Gastroesophageal sphincter (tissue), 4 donors: ENCODE results near the gene MYO19. TPM values are rescaled to one million over a fixed set of nuclear protein-coding genes. Genes with fewer than 3 reads are reported as not detected.

Experiments used
- ATAC-seq: fragments of 150-250 bp; one replicate; pipeline ENCODE4 v1.9.1; 2016; ENCODE audit warnings: mild to moderate bottlenecking, moderate library complexity
- H3K27ac ChIP-seq, 4 donors: fragments of 200-600 bp; sonication (generic) in 3 of 4; 1 replicate in 3 of 4; 2 replicates in 1 of 4; pipeline ENCODE4 v1.5.1; 2016 to 2019
- H3K27me3 ChIP-seq: fragments of 200-600 bp; sonication (generic); one replicate; pipeline ENCODE4 v1.5.1; 2019
- H3K36me3 ChIP-seq, 2 donors: fragments of 200-600 bp; sonication (generic); one replicate each; pipeline ENCODE4 v1.5.1; 2019; ENCODE audit warnings: control low read depth in 1 of 2
- H3K4me1 ChIP-seq, 3 donors: fragments of 200-600 bp; sonication (generic); 1 replicate in 2 of 3; 2 replicates in 1 of 3; pipeline ENCODE4 v1.5.1; 2016 to 2019; ENCODE audit warnings: control low read depth in 2 of 3
- H3K4me3 ChIP-seq, 2 donors: fragments of 200-600 bp; sonication (generic); one replicate each; pipeline ENCODE4 v1.5.1; 2019; ENCODE audit warnings: mild to moderate bottlenecking in 1 of 2, moderate library complexity in 1 of 2
- H3K9me3 ChIP-seq, 3 donors: fragments of 200-600 bp; sonication (generic); one replicate each; pipeline ENCODE4 v1.5.1; 2017 to 2019; ENCODE audit warnings: control low read depth in 2 of 3
- EP300 ChIP-seq: sonication (generic); formaldehyde crosslinking; IDR thresholded peaks from one replicate; pipeline ENCODE4 v1.6.1; 2017; ENCODE audit warnings: antibody characterized with exemption, mild to moderate bottlenecking
- POLR2A ChIP-seq, 2 donors: fragments of 450-650 bp; IDR thresholded peaks; one replicate each; pipeline ENCODE4 v1.6.1; 2017; ENCODE audit warnings: antibody characterized with exemption in 2 of 2, mild to moderate bottlenecking in 2 of 2, moderate library complexity in 1 of 2
- POLR2AphosphoS5 ChIP-seq: sonication (generic); formaldehyde crosslinking; IDR thresholded peaks from one replicate; pipeline ENCODE4 v1.6.1; 2017; ENCODE audit warnings: antibody characterized with exemption
- WGBS, 2 donors: methylation state at CpG; one replicate each; pipeline ENCODE4 v1.1.5; 2018; ENCODE audit warnings: low coverage in 1 of 2; 5-methylcytosine and 5-hydroxymethylcytosine counted together
- total RNA-seq, 4 donors: library from RNA; depleted of rRNA; stranded (reverse); fragments of >200 nt; gene quantifications; one replicate each; pipeline ENCODE4 v1.1.0, GENCODE V29; 2016
- TF ChIP-seq, protein P1 (sequence below), 4 experiments: fragments of 200-600 bp in 2 of 4; fragments of 450-650 bp in 2 of 4; sonication (generic) in 1 of 4; IDR thresholded peaks; one replicate each; pipeline ENCODE4 v1.5.1; 2017 to 2019; ENCODE audit warnings: antibody characterized with exemption in 4 of 4, mild to moderate bottlenecking in 2 of 4, moderate library complexity in 2 of 4

MYO19 gene
- total RNA-seq, 4 donors from 2014 or later = 23.3 to 63.5 (median 42.5) TPM

DNA sequence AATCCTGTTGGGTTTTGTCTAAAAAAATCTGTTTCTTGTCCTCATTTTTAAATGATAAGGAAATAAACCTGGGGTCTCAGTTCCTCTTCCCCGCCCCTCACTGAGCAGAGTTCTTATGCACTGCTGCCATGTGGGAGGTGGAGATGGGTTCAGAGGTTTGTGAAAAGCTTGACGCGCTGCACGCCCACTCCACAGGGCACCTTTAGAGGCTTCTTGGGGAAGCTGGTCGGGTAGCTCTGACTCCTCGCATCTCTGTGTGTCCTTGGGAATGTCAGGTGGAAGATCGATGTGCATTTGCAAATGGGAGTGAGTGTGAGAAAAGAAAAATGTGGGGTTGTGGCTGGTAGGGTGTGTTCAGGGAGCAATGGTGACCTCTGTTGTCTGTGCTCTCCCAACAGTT, 52.8 kb downstream of the MYO19 start:
- Histone ChIP-seq H3K36me3 (no peaks in the 10 kb centered on the region), H3K27me3 (peaks cover 18% of the 10 kb centered on the region), H3K4me3 (no peak overlapping the region), H3K9me3 (no peaks in the 10 kb centered on the region), H3K4me1 (peaks cover 0 to 25% (median 14%) of the 10 kb centered on the region in 3 donors), H3K27ac (no peak overlapping the region)
- 60 to 71% methylated on average over 1 to 7 of the region's 7 CpGs for whole genome bisulfite sequencing, 2 donors
- no peak for TF ChIP-seq POLR2A (IDR thresholded peaks at IDR 0.05)
- TF ChIP-seq EP300 = no peak
- TF ChIP-seq, protein P1, sequence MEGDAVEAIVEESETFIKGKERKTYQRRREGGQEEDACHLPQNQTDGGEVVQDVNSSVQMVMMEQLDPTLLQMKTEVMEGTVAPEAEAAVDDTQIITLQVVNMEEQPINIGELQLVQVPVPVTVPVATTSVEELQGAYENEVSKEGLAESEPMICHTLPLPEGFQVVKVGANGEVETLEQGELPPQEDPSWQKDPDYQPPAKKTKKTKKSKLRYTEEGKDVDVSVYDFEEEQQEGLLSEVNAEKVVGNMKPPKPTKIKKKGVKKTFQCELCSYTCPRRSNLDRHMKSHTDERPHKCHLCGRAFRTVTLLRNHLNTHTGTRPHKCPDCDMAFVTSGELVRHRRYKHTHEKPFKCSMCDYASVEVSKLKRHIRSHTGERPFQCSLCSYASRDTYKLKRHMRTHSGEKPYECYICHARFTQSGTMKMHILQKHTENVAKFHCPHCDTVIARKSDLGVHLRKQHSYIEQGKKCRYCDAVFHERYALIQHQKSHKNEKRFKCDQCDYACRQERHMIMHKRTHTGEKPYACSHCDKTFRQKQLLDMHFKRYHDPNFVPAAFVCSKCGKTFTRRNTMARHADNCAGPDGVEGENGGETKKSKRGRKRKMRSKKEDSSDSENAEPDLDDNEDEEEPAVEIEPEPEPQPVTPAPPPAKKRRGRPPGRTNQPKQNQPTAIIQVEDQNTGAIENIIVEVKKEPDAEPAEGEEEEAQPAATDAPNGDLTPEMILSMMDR (IDR thresholded peaks at IDR 0.05) = no peak
- TF ChIP-seq POLR2AphosphoS5 = no peak
- no peak for ATAC-seq

DNA sequence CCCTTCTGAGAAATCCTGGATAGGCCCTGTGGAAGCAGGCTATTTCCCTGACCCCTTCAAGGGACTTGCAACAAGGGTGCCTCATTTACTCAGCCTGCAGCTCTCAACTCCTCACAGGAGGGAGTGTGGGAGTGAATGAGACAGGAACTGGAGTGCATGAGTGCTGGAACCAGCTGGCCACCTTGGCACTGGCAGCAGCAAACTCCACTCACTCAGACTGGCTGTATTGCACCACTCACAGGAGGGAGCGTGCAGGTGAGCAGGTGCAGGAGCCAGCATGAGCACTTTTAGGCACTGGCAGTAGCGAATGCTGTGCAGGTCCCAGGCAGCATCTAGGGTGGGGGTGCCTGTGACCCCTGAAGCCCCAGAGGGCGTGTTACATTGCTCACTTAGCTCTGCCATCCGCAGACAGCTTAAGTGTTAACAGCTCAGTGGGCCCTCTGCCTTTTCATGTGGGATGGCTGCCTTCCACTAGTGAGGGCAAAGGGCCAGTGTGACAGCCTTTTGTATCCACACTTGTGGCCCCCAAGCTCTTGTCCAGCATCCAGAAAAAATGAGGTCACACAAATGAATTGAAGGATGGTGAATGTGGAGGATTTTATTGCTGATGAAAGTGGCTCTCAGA, 59.2 kb downstream of the MYO19 start:
- no peak for TF ChIP-seq POLR2A (IDR thresholded peaks at IDR 0.05)
- TF ChIP-seq EP300 = no peak
- TF ChIP-seq POLR2AphosphoS5 = no peak
- TF ChIP-seq, protein P1 (IDR thresholded peaks at IDR 0.05) = no peak
- H3K9me3 ChIP-seq = no peaks in the 10 kb centered on the region
- no peaks in the 10 kb centered on the region for H3K4me1 ChIP-seq
- H3K4me3 ChIP-seq = no peak overlapping the region
- no peak overlapping the region for H3K27ac ChIP-seq
- no peaks in the 10 kb centered on the region for H3K36me3 ChIP-seq
- no peak for ATAC-seq
- H3K27me3 ChIP-seq = peaks cover 23% of the 10 kb centered on the region
- WGBS, 2 donors = 83% methylated on average over 1 of the region's 4 CpGs; no CpG with 5 or more reads in 1 of the 2 donors

DNA sequence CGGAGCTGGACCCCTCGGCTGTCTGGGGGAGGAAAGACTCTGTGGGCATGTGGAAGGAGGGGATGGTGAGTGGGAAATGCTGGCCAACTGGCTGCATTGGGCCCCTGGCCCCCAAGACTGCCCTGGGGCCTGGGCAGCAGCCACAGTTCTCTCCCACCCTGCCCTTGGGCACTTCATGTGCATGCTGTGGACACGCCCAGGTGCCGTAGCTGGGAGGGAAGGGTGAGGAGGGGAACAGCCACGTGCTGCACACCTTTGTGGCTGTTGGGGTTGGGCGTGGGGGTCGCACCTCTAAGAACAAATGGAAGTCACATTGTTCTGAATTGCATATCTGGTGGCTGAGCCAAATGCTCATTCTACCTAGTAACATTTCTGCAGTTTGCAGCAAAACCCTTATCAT, 60.1 kb downstream of the MYO19 start:
- ATAC-seq = no peak
- H3K36me3 ChIP-seq = no peaks in the 10 kb centered on the region
- H3K27ac ChIP-seq = no peak overlapping the region

DNA sequence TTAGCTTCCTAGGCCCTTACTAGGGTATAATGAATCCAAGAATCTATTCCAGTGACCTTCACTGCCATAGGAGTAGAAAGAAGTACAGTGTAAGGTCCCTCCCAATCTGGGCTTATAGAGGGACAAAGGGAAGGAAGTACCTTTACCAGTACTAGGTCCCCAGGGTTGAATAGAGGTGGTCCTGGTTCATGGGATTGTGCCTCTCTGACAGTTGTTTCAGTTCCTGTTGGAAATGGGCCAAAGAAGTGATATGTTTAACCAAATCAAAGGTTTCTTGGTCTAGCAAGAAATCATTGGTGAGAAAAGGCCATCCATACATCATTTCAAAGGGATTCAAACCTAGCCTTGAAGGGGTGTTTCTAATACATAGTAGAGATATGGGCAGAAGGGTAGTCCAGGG, 64.2 kb downstream of the MYO19 start:
- Histone ChIP-seq H3K27ac (no peak overlapping the region), H3K36me3 (no peaks in the 10 kb centered on the region), H3K4me3 (no peak overlapping the region), H3K27me3 (peaks cover 56% of the 10 kb centered on the region), H3K4me1 (no peaks in the 10 kb centered on the region), H3K9me3 (no peaks in the 10 kb centered on the region)
- TF ChIP-seq EP300 (no peak), POLR2A (IDR thresholded peaks at IDR 0.05) (no peak), POLR2AphosphoS5 (no peak)
- TF ChIP-seq, protein P1 (IDR thresholded peaks at IDR 0.05) = no peak
- no peak for ATAC-seq

More for the DNA sequence above, 60.1 kb downstream of the MYO19 start:
- WGBS, 2 donors = 57 to 66% methylated on average over 1 to 7 of the region's 7 CpGs
- H3K9me3 ChIP-seq = no peaks in the 10 kb centered on the region
- no peaks in the 10 kb centered on the region for H3K4me1 ChIP-seq
- H3K27me3 ChIP-seq = peaks cover 28% of the 10 kb centered on the region
- TF ChIP-seq POLR2AphosphoS5 = no peak
- TF ChIP-seq POLR2A (IDR thresholded peaks at IDR 0.05) = no peak
- TF ChIP-seq EP300 = no peak
- TF ChIP-seq, protein P1 (IDR thresholded peaks at IDR 0.05) = no peak
- H3K4me3 ChIP-seq = no peak overlapping the region

DNA sequence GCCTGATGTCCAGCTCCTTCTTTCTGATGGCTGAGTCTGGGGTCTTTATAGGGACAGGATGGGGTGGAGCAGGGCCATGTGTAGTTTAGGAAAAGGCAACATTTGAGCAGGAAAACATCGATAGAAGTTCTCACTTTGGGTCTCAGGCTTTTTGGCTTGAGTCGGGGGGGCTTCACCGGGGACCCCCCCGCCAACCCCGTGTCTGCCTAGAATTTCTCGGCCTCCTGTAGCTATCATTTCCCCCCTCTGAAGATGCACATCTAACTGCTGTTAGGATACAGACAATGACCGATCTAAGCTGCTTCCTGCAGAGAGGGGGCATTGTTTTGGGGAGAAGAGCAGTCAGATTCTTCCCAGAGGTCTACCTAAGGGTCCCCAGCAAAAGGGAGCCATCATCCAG, 64.9 kb downstream of the MYO19 start:
- H3K4me3 ChIP-seq = no peak overlapping the region
- H3K9me3 ChIP-seq = peaks cover 0 to under 1% (median 0%) of the 10 kb centered on the region in 3 donors
- no peak overlapping the region for H3K27ac ChIP-seq
- H3K27me3 ChIP-seq = peaks cover 62% of the 10 kb centered on the region
- TF ChIP-seq EP300 (no peak), POLR2AphosphoS5 (no peak), POLR2A (IDR thresholded peaks at IDR 0.05) (no peak)
- TF ChIP-seq, protein P1 (IDR thresholded peaks at IDR 0.05) = no peak
- H3K4me1 ChIP-seq = no peaks in the 10 kb centered on the region
- H3K36me3 ChIP-seq = no peaks in the 10 kb centered on the region
- WGBS, 2 donors = 55 to 80% methylated on average over 1 to 5 of the region's 7 CpGs
- no peak for ATAC-seq
